EH (cell line): ENCODE measurements around the gene PIP5KL1.
A peak's percentile ranks its signal among the peaks of the same experiment; 100 is the strongest.

ENCODE experiments used
- DNase-seq: peaks from one replicate; pipeline ENCODE4 v3.0.0-alpha.2; 2015; ENCODE audit warnings: low read depth

PIP5KL1 gene

GRCh38 chr9:127949827-127950512, 19.4 kb upstream of the PIP5KL1 start:
- DNase-seq = no peak

- DNase-seq = no peak
These were observed 17.5 kb upstream of the PIP5KL1 start for GRCh38 chr9:127947841-127948710.

GRCh38 chr9:127946728-127947127, 16.2 kb upstream of the PIP5KL1 start:
- DNase-seq = no peak

- no peak for DNase-seq
These were observed 15.4 kb upstream of the PIP5KL1 start for GRCh38 chr9:127945942-127946341.

GRCh38 chr9:127945338-127945737, 14.8 kb upstream of the PIP5KL1 start:
- no peak for DNase-seq

- no peak for DNase-seq
These were observed 14.1 kb upstream of the PIP5KL1 start for GRCh38 chr9:127944586-127945218.

GRCh38 chr9:127943731-127944144, 13.2 kb upstream of the PIP5KL1 start:
- DNase-seq = peak; percentile 79

- no peak for DNase-seq
These were observed 12.6 kb upstream of the PIP5KL1 start for GRCh38 chr9:127943011-127943662.

GRCh38 chr9:127942216-127943010, 11.8 kb upstream of the PIP5KL1 start:
- DNase-seq = peak; percentile 70

- no peak for DNase-seq
These were observed 11.3 kb upstream of the PIP5KL1 start for GRCh38 chr9:127941961-127942215.

GRCh38 chr9:127941062-127941960, 10.7 kb upstream of the PIP5KL1 start:
- DNase-seq = no peak

- no peak for DNase-seq
These were observed 10.0 kb upstream of the PIP5KL1 start for GRCh38 chr9:127940593-127940992.

- DNase-seq = no peak
These were observed 7.7 kb upstream of the PIP5KL1 start for GRCh38 chr9:127938298-127938690.

GRCh38 chr9:127937388-127938297, 7.1 kb upstream of the PIP5KL1 start, which contains the start of gene DPM2:
DPM2 (minus strand) TSS chr9:127937854; CDS start chr9:127937820, 34 bp downstream.
- peak; percentile 86 for DNase-seq

- DNase-seq = peak; percentile 33
These were observed 6.4 kb upstream of the PIP5KL1 start for GRCh38 chr9:127937056-127937387.

GRCh38 chr9:127936347-127936852, 5.8 kb upstream of the PIP5KL1 start:
- no peak for DNase-seq

GRCh38 chr9:127935765-127936221, 5.2 kb upstream of the PIP5KL1 start:
- DNase-seq = no peak

- DNase-seq = no peak
These were observed 4.4 kb upstream of the PIP5KL1 start for GRCh38 chr9:127934986-127935385.

- DNase-seq = no peak
These were observed 3.7 kb upstream of the PIP5KL1 start for GRCh38 chr9:127934248-127934647.
